ENCODE results near the gene ISX.

ISX gene

GRCh38 chr22:35051791-35052190 lies 14.2 kb upstream of the ISX start:
- no peak for DNase-seq (ENCODE audit: low spot score)
- FAIRE-seq: peak; percentile 87

- FAIRE-seq (peak; percentile 89), DNase-seq (ENCODE audit: low spot score) (no peak)
Measured at GRCh38 chr22:35053060-35053835, 12.7 kb upstream of the ISX start.

GRCh38 chr22:35054064-35054463 lies 11.9 kb upstream of the ISX start:
- no peak for FAIRE-seq
- no peak for DNase-seq (ENCODE audit: low spot score)

- no peak for FAIRE-seq
Measured at GRCh38 chr22:35056486-35056885, 9.5 kb upstream of the ISX start.

GRCh38 chr22:35057155-35057554 lies 8.8 kb upstream of the ISX start:
- FAIRE-seq (peak; percentile 95), DNase-seq (ENCODE audit: low spot score) (no peak)

More at GRCh38 chr22:35056486-35056885, 9.5 kb upstream of the ISX start:
- no peak for DNase-seq (ENCODE audit: low spot score)

GRCh38 chr22:35059632-35060031 lies 6.3 kb upstream of the ISX start:
- FAIRE-seq (peak; percentile 78), DNase-seq (ENCODE audit: low spot score) (no peak)

GRCh38 chr22:35064664-35065063 lies 1.3 kb upstream of the ISX start:
- peak; percentile 59 for FAIRE-seq
- peak; percentile 83 for DNase-seq (ENCODE audit: low spot score)

GRCh38 chr22:35065183-35065582 lies 775 bp upstream of the ISX start:
- DNase-seq (ENCODE audit: low spot score) (no peak), FAIRE-seq (no peak)

- FAIRE-seq (no peak), DNase-seq (ENCODE audit: low spot score) (no peak)
Measured at GRCh38 chr22:35066768-35067167, 810 bp downstream of the ISX start.

- no peak for FAIRE-seq
- no peak for DNase-seq (ENCODE audit: low spot score)
Measured at GRCh38 chr22:35069541-35069940, 3.6 kb downstream of the ISX start.

- FAIRE-seq (peak; percentile 86), DNase-seq (ENCODE audit: low spot score) (no peak)
Measured at GRCh38 chr22:35070451-35071093, 4.6 kb downstream of the ISX start.

GRCh38 chr22:35071784-35072183 lies 5.8 kb downstream of the ISX start:
- no peak for FAIRE-seq
- DNase-seq (ENCODE audit: low spot score): no peak

- peak; percentile 97 for FAIRE-seq
Measured at GRCh38 chr22:35072925-35073324, 7.0 kb downstream of the ISX start.

GRCh38 chr22:35074583-35074982 lies 8.6 kb downstream of the ISX start:
- FAIRE-seq: peak; percentile 98
- no peak for DNase-seq (ENCODE audit: low spot score)

More at GRCh38 chr22:35072925-35073324, 7.0 kb downstream of the ISX start:
- peak; percentile 85 for DNase-seq (ENCODE audit: low spot score)

GRCh38 chr22:35076630-35077029 lies 10.7 kb downstream of the ISX start:
- DNase-seq (ENCODE audit: low spot score): no peak
- peak; percentile 91 for FAIRE-seq

- DNase-seq (ENCODE audit: low spot score) (no peak), FAIRE-seq (no peak)
Measured at GRCh38 chr22:35085621-35086020, 19.7 kb downstream of the ISX start.

GRCh38 chr22:35089139-35089538 lies 23.2 kb downstream of the ISX start:
- DNase-seq (ENCODE audit: low spot score): no peak
- FAIRE-seq: no peak

GRCh38 chr22:35092406-35092805 lies 26.4 kb downstream of the ISX start:
- no peak for DNase-seq (ENCODE audit: low spot score)
- FAIRE-seq: peak; percentile 30

- FAIRE-seq (no peak), DNase-seq (ENCODE audit: low spot score) (no peak)
Measured at GRCh38 chr22:35098921-35099320, 33.0 kb downstream of the ISX start.

- FAIRE-seq (peak; percentile 98), DNase-seq (ENCODE audit: low spot score) (no peak)
Measured at GRCh38 chr22:35099883-35100282, 33.9 kb downstream of the ISX start.

- peak; percentile 93 for FAIRE-seq
- peak; percentile 98 for DNase-seq (ENCODE audit: low spot score)
Measured at GRCh38 chr22:35102663-35103062, 36.7 kb downstream of the ISX start.

- FAIRE-seq (no peak), DNase-seq (ENCODE audit: low spot score) (no peak)
Measured at GRCh38 chr22:35103761-35104160, 37.8 kb downstream of the ISX start.

GRCh38 chr22:35104491-35104890 lies 38.5 kb downstream of the ISX start:
- peak; percentile 55 for FAIRE-seq

More at GRCh38 chr22:35104491-35104890, 38.5 kb downstream of the ISX start:
- no peak for DNase-seq (ENCODE audit: low spot score)

Data from urothelium cell line (cell line).